Spleen (tissue), 11 donors: ENCODE measurements around the gene CTXN1. TPM values are rescaled to one million over a fixed set of nuclear protein-coding genes. Genes with fewer than 3 reads are reported as not detected.

Experiments
- DNase-seq: peaks from one replicate; pipeline ENCODE4 v3.0.0-alpha.2; 2020
- H3K27ac ChIP-seq, 8 donors: fragments of 200-600 bp; sonication (generic) in 7 of 8; 1 replicate in 4 of 8; 2 replicates in 4 of 8; pipeline versions ENCODE4 v1.5.0 to v1.8.0; 2016 to 2021; ENCODE audit warnings: inconsistent platforms in 4 of 8, mild to moderate bottlenecking in 4 of 8, moderate library complexity in 1 of 8
- H3K27me3 ChIP-seq, 7 donors: fragments of 200-600 bp; sonication (generic) in 6 of 7; replicated peaks in 1 of 7; 1 replicate in 4 of 7; 2 replicates in 3 of 7; pipeline versions ENCODE4 v1.5.0 to v1.8.0; 2016 to 2021; ENCODE audit warnings: inconsistent platforms in 3 of 7, mild to moderate bottlenecking in 1 of 7
- H3K36me3 ChIP-seq, 6 donors: fragments of 200-600 bp; sonication (generic) in 5 of 6; 1 replicate in 4 of 6; 2 replicates in 2 of 6; pipeline versions ENCODE4 v1.5.0 to v1.8.0; 2016 to 2021; ENCODE audit warnings: inconsistent platforms in 2 of 6
- H3K4me1 ChIP-seq, 6 donors: fragments of 200-600 bp; sonication (generic) in 5 of 6; 1 replicate in 3 of 6; 2 replicates in 3 of 6; pipeline versions ENCODE4 v1.5.0 to v1.8.0; 2016 to 2021; ENCODE audit warnings: inconsistent platforms in 3 of 6
- H3K4me3 ChIP-seq, 8 donors: fragments of 200-600 bp; sonication (generic) in 7 of 8; 1 replicate in 4 of 8; 2 replicates in 4 of 8; pipeline versions ENCODE4 v1.5.0 to v1.8.0; 2016 to 2021; ENCODE audit warnings: inconsistent platforms in 4 of 8, mild to moderate bottlenecking in 4 of 8, moderate library complexity in 2 of 8
- H3K9me3 ChIP-seq, 8 donors: fragments of 200-600 bp; sonication (generic) in 7 of 8; 1 replicate in 4 of 8; 2 replicates in 4 of 8; pipeline versions ENCODE4 v1.5.0 to v1.8.0; 2016 to 2021; ENCODE audit warnings: inconsistent platforms in 4 of 8
- CTCF ChIP-seq, 11 experiments: fragments of 200-600 bp in 7 of 11; fragments of 450-650 bp in 4 of 11; sonication (generic) in 4 of 11; IDR thresholded peaks in 8 of 11; conservative IDR thresholded peaks in 3 of 11; 1 replicate in 7 of 11; 2 replicates in 4 of 11; pipeline versions ENCODE4 v1.4.0 to v1.8.0; 2016 to 2021; ENCODE audit warnings: antibody characterized with exemption in 11 of 11, inconsistent platforms in 4 of 11, mild to moderate bottlenecking in 1 of 11
- POLR2A ChIP-seq, 3 donors: fragments of 450-650 bp; IDR thresholded peaks; one replicate each; pipeline ENCODE4 v1.5.1; 2017; ENCODE audit warnings: antibody characterized with exemption in 3 of 3, mild to moderate bottlenecking in 1 of 3
- POLR2AphosphoS5 ChIP-seq, 3 donors: sonication (generic); formaldehyde crosslinking; IDR thresholded peaks; one replicate each; pipeline ENCODE4 v1.5.1; 2017; ENCODE audit warnings: antibody characterized with exemption in 3 of 3
- WGBS, 5 donors: extraction: QIAGEN DNeasy Blood & Tissue Kit in 3 of 5; methylation state at CpG; one replicate each; pipeline versions ENCODE4 v1.1.5 to v1.1.7; 2013 to 2018; 5-methylcytosine and 5-hydroxymethylcytosine counted together
- intact Hi-C: fragments of 100-400 bp; cut with DNase I; formaldehyde crosslinking; loops from one replicate; pipeline ENCODE4 v1.15.0; 2023; ENCODE audit warnings: low total_unique reads
- polyA plus RNA-seq, 3 donors: library from polyadenylated mRNA; stranded (reverse); fragments of 200-250 nt; gene quantifications; one replicate each; pipeline ENCODE4 v1.2.1, GENCODE V29; 2013
- total RNA-seq, 7 donors: library from RNA; depleted of rRNA in 3 of 7; stranded (reverse); fragments of >200 nt in 3 of 7; fragmentation: NEBNext Ultra II Directional in 4 of 7; extraction: Animal tissue kit (Norgen Biotek cat#: 25700) in 4 of 7; gene quantifications; one replicate each; pipeline versions ENCODE4 v1.1.0 to v1.2.1, GENCODE V29; 2016 to 2021
- donor health status: healthy with polysubstance abuse.
- donor health status: DM: no; HTN: no; CAD: no; lungs with moderate emphysema.
- donor health status: DM: no; HTN: no; CAD: no.
- donor health status: Bipolar disorder and iron deficiency.
- donor health status: healthy.
- donor health status: DM: no; HTN: no; CAD: no.
- donor health status: DM: yes; HTN: yes; CAD: no.

The CTXN1 gene
- total and polyA plus RNA-seq, 10 donors = 0.11 to 4.4 (median 2.0) TPM

GRCh38 chr19:7881910-7882309 lies 44.0 kb downstream of the CTXN1 start:
- no peak overlapping the region for H3K4me3 ChIP-seq
- peaks cover 0 to 4% (median 0%) of the 10 kb centered on the region in 8 donors for H3K9me3 ChIP-seq
- no peak for DNase-seq
- peaks cover 0 to 14% (median 0%) of the 10 kb centered on the region in 7 donors for H3K27me3 ChIP-seq
- H3K36me3 ChIP-seq = no peaks in the 10 kb centered on the region
- TF ChIP-seq CTCF (IDR thresholded peaks at IDR 0.05 in 8 of 11, conservative IDR thresholded peaks at IDR 0.05 in 3 of 11) = no peak
- no peak for TF ChIP-seq POLR2A (IDR thresholded peaks at IDR 0.05)
- TF ChIP-seq POLR2AphosphoS5 (IDR thresholded peaks at IDR 0.05) = no peak
- WGBS, 5 donors = 89 to 98% (median 93%) methylated on average over 3 of the region's 3 CpGs
- intact Hi-C loops = no loop called here
- H3K4me1 ChIP-seq = no peaks in the 10 kb centered on the region
- no peak overlapping the region for H3K27ac ChIP-seq

GRCh38 chr19:7879836-7880235 lies 46.1 kb downstream of the CTXN1 start:
- H3K4me1 ChIP-seq = peaks cover 0 to 3% (median under 1%) of the 10 kb centered on the region in 6 donors
- H3K9me3 ChIP-seq = peaks cover 0 to 4% (median 0%) of the 10 kb centered on the region in 8 donors
- DNase-seq = no peak
- H3K4me3 ChIP-seq = no peak overlapping the region
- H3K36me3 ChIP-seq = no peaks in the 10 kb centered on the region
- intact Hi-C loops = no loop called here
- peaks cover 0 to 23% (median 6%) of the 10 kb centered on the region in 7 donors for H3K27me3 ChIP-seq
- H3K27ac ChIP-seq = no peak overlapping the region
- TF ChIP-seq POLR2A (IDR thresholded peaks at IDR 0.05) = no peak
- no peak for TF ChIP-seq POLR2AphosphoS5 (IDR thresholded peaks at IDR 0.05)
- TF ChIP-seq CTCF (IDR thresholded peaks at IDR 0.05 in 8 of 11, conservative IDR thresholded peaks at IDR 0.05 in 3 of 11) = no peak
- WGBS, 5 donors = 85 to 94% (median 88%) methylated on average over 19 of the region's 19 CpGs

GRCh38 chr19:7879111-7879807 lies 46.7 kb downstream of the CTXN1 start:
- DNase-seq = no peak
- 70 to 84% (median 76%) methylated on average over 10 to 18 of the region's 18 CpGs for WGBS, 5 donors

More at GRCh38 chr19:7879111-7879807, 46.7 kb downstream of the CTXN1 start:
- Histone ChIP-seq H3K27me3 (peaks cover 0 to 29% (median 12%) of the 10 kb centered on the region in 7 donors), H3K4me3 (no peak overlapping the region), H3K4me1 (peaks cover 0 to 9% (median 6%) of the 10 kb centered on the region in 6 donors), H3K36me3 (no peaks in the 10 kb centered on the region), H3K9me3 (peaks cover 0 to 4% (median 0%) of the 10 kb centered on the region in 8 donors), H3K27ac (no peak overlapping the region)
- TF ChIP-seq CTCF (IDR thresholded peaks at IDR 0.05 in 8 of 11, conservative IDR thresholded peaks at IDR 0.05 in 3 of 11) = no peak
- TF ChIP-seq POLR2AphosphoS5 (IDR thresholded peaks at IDR 0.05) = no peak
- no peak for TF ChIP-seq POLR2A (IDR thresholded peaks at IDR 0.05)
- intact Hi-C loops = no loop called here
